Mucosa of gallbladder (tissue), 1 donor: ENCODE results near the gene IFI16. TPM values are rescaled to one million over a fixed set of nuclear protein-coding genes. Genes with fewer than 3 reads are reported as not detected.
"Not testable (repeated sequence)": the region's sequence is repeated elsewhere in the genome, so short reads cannot be mapped to it uniquely, and the experiment has no call there.

Experiments used
- DNase-seq: peaks from one replicate; pipeline ENCODE4 v3.0.0-alpha.2; 2020; ENCODE audit warnings: low spot score
- total RNA-seq: library from RNA; stranded (reverse); gene quantifications from one replicate; pipeline ENCODE4 v1.2.1, GENCODE V29; 2021
- donor health status: DM: no; HTN: no; CAD: no.

The IFI16 gene
- total RNA-seq, 1 donor from 2014 or later, result 42.4 TPM

- DNase-seq, result no peak
These were observed 2.0 kb upstream of the IFI16 start for GRCh38 chr1:159007726-159008125.

GRCh38 chr1:159008744-159009188 is 941 bp upstream of the IFI16 start:
- no peak for DNase-seq

GRCh38 chr1:159009287-159009686 is 420 bp upstream of the IFI16 start:
- no peak for DNase-seq

- no peak for DNase-seq
These were observed 684 bp downstream of the IFI16 start for GRCh38 chr1:159010391-159010790.

GRCh38 chr1:159011001-159011400 is 1.3 kb downstream of the IFI16 start:
- not testable (repeated sequence) for DNase-seq

GRCh38 chr1:159011751-159012150 is 2.0 kb downstream of the IFI16 start:
- DNase-seq, result no peak

GRCh38 chr1:159012495-159012894 is 2.8 kb downstream of the IFI16 start:
- no peak for DNase-seq

GRCh38 chr1:159014003-159014571 is 4.4 kb downstream of the IFI16 start:
- no peak for DNase-seq

- DNase-seq, result no peak
These were observed 5.1 kb downstream of the IFI16 start for GRCh38 chr1:159014851-159015250.

- peak; percentile 66 for DNase-seq
These were observed 5.8 kb downstream of the IFI16 start for GRCh38 chr1:159015440-159015909.

GRCh38 chr1:159023723-159024122 is 14.0 kb downstream of the IFI16 start:
- no peak for DNase-seq

- DNase-seq, result no peak
These were observed 15.3 kb downstream of the IFI16 start for GRCh38 chr1:159025043-159025442.

- not testable (repeated sequence) for DNase-seq
These were observed 17.1 kb downstream of the IFI16 start for GRCh38 chr1:159026841-159027240.

- no peak for DNase-seq
These were observed 20.6 kb downstream of the IFI16 start for GRCh38 chr1:159030311-159030710.

GRCh38 chr1:159030877-159031447 is 21.3 kb downstream of the IFI16 start:
- DNase-seq, result no peak

- no peak for DNase-seq
These were observed 30.5 kb downstream of the IFI16 start for GRCh38 chr1:159040206-159040605.

GRCh38 chr1:159040893-159041724 is 31.4 kb downstream of the IFI16 start:
- DNase-seq, result no peak

GRCh38 chr1:159046486-159046885 is 36.8 kb downstream of the IFI16 start:
- DNase-seq, result not testable (repeated sequence)

- DNase-seq, result no peak
These were observed 41.7 kb downstream of the IFI16 start for GRCh38 chr1:159051436-159051835.

- DNase-seq, result no peak
These were observed 44.7 kb downstream of the IFI16 start for GRCh38 chr1:159054427-159054826.

- no peak for DNase-seq
These were observed 45.5 kb downstream of the IFI16 start for GRCh38 chr1:159055181-159055641.

GRCh38 chr1:159056069-159056698 is 46.5 kb downstream of the IFI16 start:
- no peak for DNase-seq
